ENCODE data around the gene EN1.
A peak's percentile ranks its signal among the peaks of the same experiment; 100 is the strongest.

DNA sequence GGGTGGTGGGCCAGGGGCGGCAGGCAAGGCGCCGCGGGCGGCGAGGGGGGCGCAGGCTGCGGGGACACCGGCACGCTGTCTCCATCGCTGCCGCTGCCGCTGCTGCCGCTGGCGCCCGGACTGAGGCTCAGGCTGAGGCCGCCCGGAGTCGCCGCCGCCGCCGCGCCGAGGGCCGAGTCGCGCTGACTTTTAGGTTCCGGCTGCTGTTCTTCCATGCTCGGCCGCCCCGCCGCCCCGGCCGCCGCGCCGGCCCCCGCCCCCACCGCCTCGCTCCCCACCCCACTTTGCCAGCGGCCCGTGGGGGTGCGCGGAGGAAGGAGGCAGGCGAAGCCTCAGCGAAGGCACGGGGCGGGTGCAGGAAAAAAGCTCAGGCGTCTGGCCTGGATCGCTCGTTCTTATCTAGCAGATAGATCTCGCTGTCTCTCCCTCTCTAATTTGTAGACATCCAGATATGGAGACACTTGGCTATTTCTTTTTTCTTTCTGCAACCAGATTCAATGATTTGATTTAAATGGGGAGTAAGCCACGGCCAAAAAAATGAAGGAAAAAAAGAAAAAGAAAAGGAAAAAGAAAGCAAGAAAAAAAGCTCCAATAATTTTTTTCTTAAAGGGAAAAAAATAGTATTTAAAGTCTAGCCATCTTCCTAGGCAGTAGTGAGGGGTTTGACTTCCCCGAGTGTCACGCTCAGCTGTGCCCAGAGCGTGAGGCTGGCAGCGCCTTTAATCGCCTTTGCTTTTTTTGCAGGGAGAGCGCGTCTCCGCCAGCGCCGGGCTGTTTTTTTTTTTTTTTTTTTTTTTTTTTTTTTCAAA, at the start of gene EN1:
- TF ChIP-seq, protein P1, sequence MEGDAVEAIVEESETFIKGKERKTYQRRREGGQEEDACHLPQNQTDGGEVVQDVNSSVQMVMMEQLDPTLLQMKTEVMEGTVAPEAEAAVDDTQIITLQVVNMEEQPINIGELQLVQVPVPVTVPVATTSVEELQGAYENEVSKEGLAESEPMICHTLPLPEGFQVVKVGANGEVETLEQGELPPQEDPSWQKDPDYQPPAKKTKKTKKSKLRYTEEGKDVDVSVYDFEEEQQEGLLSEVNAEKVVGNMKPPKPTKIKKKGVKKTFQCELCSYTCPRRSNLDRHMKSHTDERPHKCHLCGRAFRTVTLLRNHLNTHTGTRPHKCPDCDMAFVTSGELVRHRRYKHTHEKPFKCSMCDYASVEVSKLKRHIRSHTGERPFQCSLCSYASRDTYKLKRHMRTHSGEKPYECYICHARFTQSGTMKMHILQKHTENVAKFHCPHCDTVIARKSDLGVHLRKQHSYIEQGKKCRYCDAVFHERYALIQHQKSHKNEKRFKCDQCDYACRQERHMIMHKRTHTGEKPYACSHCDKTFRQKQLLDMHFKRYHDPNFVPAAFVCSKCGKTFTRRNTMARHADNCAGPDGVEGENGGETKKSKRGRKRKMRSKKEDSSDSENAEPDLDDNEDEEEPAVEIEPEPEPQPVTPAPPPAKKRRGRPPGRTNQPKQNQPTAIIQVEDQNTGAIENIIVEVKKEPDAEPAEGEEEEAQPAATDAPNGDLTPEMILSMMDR (IDR thresholded peaks at IDR 0.05; ENCODE audit: poor library complexity), result no peak
- TF ChIP-seq EZH2phosphoT487 (IDR thresholded peaks at IDR 0.05; ENCODE audit: low read depth, severe bottlenecking, unreplicated experiment), result peak; percentile 64
- TF ChIP-seq EZH2 (IDR thresholded peaks at IDR 0.05; ENCODE audit: borderline replicate concordance), result no peak

All from hepatocyte (in vitro differentiated cells).